HG02870 (cell line): Measurements from ENCODE around the gene CAPZA2.
"Not testable (repeated sequence)": the region's sequence is repeated elsewhere in the genome, so short reads cannot be mapped to it uniquely, and the experiment has no call there.

Experiments used
- ATAC-seq: cut with Tn5 transposase; IDR thresholded peaks from one replicate; pipeline ENCODE4 v1.9.1; 2021; ENCODE audit warnings: mild to moderate bottlenecking, moderate library complexity; ENCODE audit not compliant: unreplicated experiment

The CAPZA2 gene

DNA sequence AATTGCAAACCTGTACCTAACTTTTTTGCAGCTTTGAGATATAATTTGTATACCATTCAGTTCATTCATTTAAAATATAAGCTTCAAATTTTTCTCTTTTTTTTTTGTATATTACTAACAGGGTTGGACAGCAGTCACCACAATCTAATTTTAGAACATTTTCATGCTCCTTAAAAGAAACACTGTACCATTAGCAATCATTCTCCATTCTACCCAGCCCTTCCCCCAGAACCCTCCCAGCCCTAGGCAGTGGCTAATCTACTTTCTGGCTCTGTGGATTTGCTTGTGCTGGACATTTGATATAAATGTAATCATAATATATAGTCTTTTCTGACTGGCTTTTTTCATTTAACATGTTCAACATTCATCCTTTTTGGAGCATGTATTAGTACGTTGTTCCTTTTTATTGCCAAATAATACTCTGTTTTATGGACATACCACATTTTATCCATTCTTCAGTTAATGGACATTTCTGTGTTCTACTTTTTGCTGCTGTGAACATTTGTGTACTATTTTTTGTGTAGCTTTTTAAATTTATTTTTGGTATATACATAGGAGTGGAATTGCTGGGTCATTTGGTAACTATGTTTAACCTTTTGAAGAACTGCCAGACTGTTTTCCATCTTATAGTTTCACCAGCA, 50.0 kb downstream of the CAPZA2 start:
- no peak for ATAC-seq

DNA sequence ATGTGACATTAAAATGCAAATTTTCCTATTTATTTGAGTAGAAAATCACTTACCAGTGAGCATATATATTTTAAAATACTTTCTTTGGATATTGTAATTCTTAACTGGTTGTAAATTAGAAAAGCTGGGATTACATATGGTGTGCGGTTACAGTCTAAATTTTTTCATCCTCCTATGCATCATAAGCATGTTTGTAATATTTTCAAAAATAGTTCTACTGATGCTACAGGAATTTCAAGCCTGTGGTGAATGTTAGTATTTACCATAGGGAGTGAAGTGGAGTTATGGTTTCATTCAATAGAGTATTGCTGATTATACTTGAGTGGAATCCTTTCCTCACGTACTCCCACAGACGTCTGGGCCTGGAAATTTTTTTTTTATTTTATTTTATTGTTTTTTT, 56.3 kb downstream of the CAPZA2 start:
- no peak for ATAC-seq

DNA sequence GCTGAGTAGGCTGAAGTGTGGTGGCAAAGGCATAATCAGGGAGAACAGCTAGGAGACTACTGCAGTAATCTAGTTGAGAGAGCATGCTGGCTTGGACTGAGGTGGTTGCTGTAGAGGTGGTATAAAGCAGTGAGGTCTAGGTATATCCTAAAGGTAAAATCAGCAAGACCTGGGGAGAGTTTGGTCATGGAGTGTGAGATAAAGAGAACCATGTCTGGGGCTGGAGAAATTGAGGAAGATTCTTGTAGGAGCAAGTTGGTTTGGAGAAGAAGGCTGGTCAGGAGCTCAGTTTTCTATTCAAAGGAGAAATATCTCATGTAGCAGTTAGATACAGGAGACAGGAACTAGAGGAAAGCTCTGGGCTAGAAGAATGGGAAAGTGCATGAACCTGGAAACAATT, 58.0 kb downstream of the CAPZA2 start:
- ATAC-seq, result no peak

DNA sequence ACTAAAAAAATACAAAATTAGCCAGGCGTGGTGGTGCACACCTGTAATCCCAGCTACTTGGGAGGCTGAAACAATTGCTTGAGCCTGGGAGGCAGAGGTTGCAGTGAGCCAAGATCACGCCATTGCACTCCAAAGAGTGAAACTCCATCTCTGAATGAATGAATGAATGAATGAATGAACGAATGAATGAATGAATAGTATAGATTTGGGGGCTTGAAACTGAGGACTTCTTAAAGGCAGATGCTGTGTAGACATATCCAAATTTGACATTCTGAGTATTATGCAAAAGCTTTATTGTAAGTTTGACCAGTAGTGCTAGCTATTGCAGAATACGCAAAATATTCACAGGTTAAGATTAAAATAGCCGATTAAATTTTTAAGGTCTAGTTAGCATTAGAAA, 60.2 kb downstream of the CAPZA2 start:
- ATAC-seq, result no peak

DNA sequence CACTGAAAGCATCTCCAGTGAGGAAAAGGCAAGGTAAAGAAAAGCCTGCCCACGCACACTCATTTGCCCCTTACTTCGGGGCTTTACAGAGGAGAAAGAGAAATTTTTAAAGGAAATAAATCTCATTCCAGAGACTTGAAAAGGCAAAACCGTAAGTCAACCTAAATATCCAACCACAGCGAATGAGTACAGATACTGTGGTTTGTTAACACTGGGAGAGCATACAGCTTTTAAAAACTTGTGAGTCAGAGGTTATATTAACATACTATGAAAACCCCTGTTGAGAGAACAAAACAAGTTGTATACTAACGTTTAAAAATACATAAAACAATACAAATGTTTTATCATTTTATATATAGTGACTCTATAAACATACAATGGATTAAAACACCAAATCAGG, 62.4 kb downstream of the CAPZA2 start:
- no peak for ATAC-seq

DNA sequence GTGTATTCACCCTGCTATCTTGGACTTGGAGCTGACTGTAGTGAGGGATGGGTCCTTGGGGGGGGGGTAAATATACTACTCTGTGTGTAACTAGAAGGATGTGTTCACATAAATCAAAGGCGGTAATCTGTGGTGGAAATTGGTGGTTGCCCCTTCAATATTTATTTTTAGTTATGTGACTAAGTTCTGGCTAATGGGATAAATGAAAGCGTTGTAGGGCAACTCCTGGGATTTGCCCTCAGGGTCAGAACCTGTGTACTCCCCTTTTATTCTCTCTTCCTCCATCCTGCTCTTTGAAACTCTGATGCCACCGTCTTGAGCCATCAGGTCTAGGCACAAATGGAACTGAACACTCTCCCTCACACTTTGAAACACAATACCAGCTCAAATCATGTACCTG, 66.6 kb downstream of the CAPZA2 start:
- no peak for ATAC-seq

DNA sequence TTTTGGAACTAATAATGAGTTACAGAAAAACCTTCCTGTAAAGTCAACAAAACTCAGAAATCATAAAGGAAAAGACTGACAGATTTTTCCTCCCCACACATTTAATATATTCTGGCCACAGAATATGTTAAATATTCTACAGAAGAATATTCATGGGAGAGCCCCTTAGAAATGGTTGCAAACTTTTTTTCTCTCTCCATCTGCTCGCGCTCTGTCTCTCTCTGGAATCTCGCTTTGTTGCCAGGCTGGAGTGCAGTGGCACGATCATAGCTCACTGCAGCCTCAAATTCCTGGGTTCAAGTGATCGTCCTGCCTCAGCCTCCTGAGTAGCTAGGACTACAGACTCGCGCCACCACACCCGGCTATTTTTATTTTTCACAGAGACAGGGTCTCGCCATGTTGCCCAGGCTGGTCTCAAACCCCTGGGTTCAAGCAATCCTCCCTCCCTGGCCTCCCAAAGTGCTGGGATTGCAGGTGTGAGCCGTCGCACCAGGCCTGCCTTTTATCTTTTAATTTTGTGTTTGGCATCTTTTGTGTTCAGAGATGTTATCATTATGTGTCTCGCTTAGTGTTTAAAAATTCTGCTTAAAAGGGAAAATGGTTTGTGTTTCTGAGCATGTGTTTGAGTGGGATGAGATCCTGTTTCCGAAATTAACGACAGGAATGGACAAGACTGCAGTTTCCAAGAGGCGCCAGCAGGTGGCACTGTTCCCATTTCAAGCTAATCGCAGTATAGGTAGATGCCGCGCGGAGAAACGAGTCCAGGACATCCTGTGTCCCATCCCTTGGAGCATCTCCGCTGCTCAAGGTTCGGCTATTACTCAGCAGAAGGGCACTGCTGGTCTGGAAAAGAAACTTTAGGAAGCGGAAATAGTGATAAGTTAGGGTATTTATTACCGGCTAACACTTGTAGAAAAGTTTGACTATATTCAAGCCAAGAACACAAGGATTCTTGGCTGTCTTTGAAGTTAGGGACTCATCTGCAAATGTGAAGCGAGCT, 67.8 kb downstream of the CAPZA2 start:
- ATAC-seq, result peak; percentile 84

DNA sequence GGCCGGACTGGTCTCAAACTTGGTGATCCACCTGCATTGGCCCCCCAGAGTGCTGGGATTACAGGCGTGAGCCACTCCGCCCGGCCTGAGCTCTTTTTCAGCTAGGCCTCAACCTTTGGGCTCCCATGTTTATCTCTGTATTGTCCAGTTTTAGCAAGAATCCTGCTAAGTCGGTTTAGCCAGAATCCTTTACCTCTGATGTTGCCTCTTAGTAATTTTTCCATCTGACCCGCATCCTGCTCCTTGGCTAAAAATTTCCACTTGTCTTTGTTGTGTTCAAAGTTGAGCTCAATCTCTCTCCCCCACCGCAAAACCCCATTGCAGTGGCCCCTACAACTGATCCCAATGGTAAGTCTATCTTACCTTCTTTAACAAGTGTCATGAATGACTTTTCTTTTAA, 70.2 kb downstream of the CAPZA2 start:
- ATAC-seq, result no peak

DNA sequence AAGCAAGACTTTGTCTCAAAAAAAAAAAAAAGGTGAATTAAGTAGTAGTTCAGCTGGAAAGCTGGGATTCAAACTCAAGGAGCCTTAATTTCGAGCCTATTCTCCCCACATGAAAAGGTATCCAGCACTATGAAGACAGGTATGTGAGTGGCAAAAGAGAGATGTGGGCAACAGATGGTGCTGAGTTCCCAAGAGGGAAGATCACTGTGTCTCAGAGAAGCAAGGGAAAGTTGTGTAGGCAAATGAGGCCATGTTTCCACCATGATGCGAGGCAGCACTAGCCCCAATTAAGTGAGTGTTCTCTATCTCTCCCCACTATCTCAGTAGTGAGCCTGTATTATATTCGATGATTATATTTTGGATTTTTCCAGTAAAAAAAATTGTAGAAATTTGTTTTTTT, 71.1 kb downstream of the CAPZA2 start:
- no peak for ATAC-seq

DNA sequence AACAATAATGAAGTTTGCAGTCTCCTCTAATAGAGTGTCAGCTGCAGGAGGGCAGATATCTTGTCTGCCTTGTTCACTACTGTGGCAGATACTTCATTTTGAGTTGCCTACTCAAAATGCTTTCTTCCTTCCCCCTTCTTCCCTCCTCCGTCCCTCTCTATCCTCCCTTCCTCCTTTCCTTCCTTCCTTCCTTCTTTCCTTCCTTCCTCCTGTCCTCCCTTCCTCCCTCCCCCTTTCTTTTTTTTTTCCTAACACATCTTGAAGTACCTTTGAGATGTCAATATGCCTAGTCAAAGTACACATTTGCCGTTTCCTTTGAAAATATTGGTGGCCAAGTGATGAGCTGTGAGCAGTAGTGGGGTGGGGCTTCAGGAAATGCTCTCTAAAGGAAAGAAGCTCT, 72.2 kb downstream of the CAPZA2 start:
- no peak for ATAC-seq

DNA sequence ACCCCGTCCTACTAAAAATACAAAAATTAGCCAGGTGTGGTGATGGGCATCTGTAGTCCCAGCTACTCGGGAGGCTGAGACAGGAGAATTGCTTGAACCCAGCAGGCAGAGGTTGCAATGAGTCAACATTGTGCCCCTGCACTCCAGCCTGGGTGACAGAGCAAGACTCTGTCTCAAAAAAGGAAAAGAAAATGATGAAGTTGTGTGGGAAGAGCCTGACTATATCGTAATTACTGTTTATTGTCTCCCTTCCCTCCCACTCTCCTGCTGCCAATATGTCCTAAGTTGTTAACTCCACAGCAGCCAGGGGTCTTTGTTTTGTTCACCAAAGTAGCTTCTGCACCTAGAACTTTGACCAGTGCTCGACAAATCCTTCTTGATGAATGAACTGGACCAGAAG, 74.5 kb downstream of the CAPZA2 start:
- ATAC-seq, result not testable (repeated sequence)

DNA sequence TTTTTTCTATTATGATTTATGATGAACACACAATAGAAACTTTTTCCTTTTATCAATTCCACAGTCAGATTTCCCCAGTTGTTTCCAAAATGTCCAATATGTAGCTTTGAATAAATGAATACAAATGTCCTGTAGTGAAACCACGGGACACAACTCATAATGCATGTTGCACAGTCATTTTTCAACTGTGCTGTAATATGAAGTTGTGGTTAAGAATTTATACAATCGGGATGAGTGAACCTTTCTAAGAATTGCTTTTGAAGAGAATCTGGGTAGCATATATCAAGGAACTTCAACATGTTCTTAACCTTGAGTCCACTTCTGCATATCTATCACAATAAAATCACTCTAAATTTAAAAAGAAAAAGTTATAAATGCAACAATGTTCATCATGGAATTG, 76.3 kb downstream of the CAPZA2 start:
- ATAC-seq, result peak; percentile 55

DNA sequence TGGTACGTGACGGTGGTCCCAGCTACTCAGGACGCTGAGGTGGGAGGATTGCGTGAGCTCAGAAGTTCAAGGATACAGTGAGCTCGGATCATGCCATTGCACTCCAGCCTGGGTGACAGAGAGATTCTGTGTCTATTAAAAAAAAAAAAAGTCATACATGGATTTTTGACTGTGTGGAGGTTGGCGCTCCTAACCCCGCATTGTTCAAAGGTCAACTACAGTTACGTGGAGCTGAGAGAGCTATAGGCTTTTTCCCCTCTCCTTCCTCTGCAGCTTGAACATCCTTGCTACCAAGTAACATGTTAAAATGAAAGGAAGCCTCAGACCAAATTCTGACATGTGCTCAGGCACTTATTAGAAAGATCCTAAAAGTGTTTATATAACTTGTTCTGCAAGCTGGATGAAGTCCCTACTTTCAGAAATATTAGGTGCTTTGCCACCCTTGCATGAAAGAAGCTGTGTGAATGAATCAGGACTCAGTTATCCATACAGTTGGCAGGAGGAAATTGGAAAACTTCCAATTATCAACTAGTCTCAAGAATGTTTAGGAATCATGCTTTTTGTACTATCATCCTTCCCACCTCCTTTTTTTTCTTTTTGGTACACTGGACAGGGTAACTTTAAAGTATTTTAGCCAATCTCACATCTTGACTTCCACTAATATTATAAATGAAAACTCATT, 78.4 kb downstream of the CAPZA2 start:
- ATAC-seq, result no peak

DNA sequence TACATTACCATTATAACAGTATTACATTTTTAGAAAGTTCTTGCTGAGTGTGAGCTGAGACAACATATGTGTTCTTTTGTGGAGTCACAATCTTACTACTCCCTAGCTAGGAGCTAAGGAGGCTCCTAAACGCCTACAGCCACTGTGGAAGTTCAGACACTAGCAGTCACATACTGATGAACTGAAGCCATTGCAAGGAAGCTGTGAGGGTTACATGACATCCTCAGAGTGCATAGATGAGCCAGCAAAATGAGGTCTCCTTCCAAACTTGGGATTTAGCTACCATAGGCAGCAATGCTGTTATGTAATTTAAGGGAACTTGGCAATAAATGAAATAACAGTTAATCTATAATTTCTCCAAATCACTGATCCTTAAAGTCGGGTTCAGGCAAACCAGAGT, 80.1 kb downstream of the CAPZA2 start:
- no peak for ATAC-seq

DNA sequence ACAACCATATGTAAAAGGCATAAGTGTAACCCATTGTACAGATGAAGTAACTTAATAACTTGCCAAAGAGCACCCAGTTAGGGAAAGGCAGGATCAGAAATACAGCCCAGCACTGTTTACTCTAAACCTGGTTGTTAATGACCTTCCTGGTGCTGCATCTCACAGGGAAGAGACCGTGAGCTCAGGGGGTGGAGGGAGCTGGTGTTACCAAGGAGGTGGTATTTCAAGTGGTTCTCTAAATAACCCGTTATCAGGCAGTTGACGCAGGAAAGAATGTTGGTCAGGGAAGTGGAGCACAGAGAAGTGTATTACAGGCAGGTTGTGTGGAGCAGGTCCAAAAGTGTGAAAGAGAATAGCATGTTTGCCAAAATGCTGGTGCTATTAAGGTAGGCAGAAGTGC, 86.5 kb downstream of the CAPZA2 start:
- ATAC-seq, result no peak

DNA sequence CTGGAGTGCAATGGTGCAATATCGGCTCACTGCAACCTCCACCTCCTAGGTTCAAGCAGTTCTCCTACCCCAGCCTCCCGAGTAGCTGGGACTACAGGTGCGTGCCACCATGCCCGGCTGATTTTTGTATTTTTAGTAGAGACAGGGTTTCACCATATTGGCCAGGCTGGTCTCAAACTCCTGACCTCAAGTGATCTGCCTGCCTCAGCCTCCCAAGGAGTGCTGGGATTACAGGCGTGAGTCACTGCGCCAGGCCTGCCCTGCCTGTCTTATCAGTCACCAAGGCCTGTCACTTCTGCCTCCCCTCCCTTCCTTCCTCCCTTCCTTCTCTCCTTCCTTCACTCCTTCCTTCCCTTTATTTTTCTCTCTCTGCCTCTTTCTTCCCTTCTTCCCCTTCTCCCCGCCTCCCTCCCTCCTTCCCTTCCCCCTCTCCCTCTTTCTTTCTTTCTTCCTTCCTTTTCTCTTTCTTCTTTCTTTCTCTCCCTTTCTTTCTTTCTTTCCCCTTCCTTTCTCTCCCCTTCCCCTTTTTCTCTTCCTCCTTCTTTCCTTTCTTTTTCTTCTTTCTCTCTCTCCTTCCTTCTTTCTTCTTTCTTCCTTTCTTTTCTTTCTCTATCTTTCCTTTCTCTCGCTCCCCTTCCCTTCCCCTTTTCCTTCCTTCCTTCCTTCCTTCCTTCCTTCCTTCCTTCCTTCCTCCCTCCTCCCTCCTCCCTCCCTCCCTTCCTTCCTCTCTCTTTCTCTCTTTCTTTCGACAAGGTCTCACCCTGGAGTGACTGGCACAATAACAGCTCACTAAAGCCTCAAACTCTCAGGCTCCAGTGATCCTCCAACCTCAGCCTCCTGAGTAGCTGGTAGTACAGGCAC, 87.8 kb downstream of the CAPZA2 start:
- no peak for ATAC-seq

DNA sequence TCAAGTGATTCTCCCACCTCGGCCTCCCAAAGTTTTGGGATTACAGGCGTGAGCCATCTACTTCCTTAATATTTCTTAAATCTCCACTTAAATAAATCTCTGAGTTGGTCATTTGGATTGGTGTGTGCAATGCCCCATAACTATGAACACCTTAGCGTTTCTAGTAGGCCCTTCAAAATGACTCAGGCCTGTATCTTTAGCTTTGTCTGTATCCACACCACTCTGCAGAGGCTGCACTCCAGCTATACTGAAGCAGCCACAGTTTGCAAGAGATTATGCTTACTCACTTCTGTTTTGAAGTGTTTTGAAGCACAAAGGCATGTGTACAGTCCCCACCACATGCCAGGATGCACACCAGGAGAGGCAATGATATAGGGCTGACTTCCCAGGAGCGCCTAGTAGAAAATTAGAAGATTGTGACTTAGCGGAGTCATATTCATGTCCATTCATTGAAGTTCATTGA, 88.5 kb downstream of the CAPZA2 start:
- ATAC-seq, result no peak

DNA sequence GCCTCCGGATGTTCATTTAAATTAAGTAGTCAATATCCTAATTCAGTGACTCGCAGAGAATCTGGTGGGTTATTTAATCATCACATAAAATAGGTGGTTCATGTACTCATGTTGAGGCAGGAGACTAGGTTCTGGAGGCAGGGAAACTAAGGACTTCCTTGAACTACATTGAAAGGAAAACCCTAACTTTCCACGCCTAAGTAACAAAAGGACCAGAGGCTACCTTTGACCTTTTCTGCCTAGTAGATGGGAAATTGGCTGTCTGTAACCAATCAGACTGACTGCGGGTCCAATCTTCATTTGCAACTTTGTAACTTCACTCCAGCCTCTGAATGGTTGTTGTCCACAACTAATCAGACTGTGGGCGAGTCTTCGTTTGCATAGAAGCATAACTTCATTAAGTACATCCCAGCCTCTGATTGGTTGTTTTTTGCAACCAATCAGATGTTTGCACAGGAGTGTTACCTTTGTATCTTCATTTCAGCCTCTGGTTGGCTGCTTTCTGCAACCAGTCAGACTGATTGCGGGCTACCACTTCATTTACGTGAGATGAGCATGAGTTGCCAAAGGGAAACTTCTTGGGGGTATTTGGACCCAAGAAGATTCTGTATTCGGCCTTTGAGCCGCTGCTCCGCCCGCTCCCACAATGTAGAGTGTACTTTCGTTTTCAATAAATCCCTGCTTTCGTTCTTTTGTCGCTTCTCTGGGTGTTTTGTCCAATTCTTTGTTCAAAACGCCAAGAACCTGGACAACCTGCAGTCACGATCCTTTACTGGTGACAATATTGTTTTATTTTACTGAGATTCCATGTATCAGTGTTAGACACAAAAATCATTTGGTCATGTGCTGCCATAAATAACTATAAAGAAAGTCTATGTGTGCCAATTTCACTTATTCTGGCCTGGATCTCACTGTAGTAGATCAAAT, 89.2 kb downstream of the CAPZA2 start:
- ATAC-seq, result no peak

DNA sequence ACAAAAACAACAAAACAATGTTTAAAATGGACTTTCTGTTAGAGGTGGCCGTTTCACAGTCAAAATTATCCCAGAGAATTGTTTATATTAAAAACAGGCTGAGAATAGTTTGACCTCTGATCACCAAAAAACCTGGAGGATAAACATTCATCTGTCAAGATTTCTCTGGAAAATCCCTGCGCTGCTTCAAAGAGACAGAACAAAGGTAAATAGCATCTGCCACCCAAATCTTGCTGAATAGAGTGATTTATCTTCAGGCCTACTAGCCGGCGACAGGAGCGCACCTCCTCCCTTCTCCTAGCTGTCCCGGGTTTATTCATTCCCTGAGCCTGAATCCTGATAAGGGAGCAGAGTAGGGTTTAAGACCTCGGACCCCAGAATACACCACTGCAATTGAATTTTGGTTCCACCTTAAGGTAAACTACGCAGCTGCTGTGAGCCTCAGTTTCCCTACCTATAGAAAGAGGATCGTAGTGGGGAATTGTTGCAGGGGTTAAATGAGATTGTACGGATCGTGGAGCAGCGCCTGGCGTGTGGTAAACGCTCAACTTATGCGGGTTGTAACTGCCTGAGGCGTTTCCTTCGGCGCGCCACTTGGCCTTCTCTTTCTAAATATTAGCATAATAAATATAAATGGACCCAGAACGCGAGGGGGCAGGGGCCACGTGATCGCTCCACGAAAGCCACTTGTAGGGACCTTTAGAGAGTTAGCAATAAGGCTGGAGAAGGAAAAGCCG, 90.4 kb downstream of the CAPZA2 start:
- ATAC-seq, result peak; percentile 5
